Endometrial microvascular endothelial cells (primary cell): ENCODE measurements around the gene RNF220. TPM values are rescaled to one million over a fixed set of nuclear protein-coding genes. Genes with fewer than 3 reads are reported as not detected.
"Not testable (repeated sequence)": the region's sequence is repeated elsewhere in the genome, so short reads cannot be mapped to it uniquely, and the experiment has no call there.

Experiments used
- in situ Hi-C: cut with HindIII; loops from 2 replicates; pipeline ENCODE4 v1.10.0; 2017; ENCODE audit warnings: low sequenced_read_pairs, low pct_unique_long_range_greater_than_20kb; ENCODE audit errors: inconsistent ontology term
- total RNA-seq: library from RNA; depleted of rRNA; stranded (reverse); fragments of >200 nt; gene quantifications from one replicate; pipeline ENCODE4 v1.2.3, GENCODE V29; 2015; ENCODE audit errors: inconsistent ontology term

RNF220 gene
- total RNA-seq, 1 donor from 2014 or later: 112 TPM

DNA sequence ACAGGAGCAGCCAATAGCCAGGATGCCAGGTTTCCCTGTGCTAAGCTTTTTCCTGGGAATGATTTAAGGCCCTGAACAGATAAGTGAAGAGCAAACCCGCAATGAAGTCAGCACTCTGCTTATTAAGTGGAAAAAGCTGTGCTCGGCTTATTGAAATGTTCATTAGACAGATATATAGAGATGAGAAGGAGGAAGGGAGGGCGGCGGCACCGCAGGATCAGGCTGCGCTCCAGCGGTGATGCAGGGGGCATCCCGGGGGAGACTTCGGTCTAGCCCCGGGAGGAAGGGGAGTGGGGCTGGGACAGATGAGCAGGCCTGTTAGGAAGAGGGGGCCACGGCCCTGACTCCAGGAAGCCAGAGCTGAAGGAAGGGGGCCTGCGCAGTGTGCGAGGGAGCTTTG lies 154.3 kb downstream of the RNF220 start:
- in situ Hi-C loops: no loop called here

GRCh38 chr1:44559913-44560312 lies 154.9 kb downstream of the RNF220 start:
- in situ Hi-C loops: no loop called here

DNA sequence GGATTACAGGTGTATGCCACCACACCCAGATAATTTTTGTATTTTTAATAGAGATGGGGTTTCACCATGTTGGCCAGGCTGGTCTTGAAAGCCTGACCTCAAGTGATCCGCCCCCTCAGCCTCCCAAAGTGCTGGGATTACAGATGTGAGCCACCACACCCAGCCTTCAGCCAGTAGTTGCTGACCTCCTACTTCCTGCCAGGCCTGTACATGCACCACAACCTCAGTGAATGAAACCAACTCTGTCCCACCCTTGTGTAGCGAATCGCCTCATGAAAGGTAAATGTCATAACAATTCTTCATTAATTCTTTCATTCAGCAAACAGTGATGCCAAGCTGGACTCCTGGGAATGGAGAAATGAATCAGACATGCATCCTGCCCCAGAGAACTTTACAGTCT lies 155.6 kb downstream of the RNF220 start:
- in situ Hi-C loops: not testable (repeated sequence)

DNA sequence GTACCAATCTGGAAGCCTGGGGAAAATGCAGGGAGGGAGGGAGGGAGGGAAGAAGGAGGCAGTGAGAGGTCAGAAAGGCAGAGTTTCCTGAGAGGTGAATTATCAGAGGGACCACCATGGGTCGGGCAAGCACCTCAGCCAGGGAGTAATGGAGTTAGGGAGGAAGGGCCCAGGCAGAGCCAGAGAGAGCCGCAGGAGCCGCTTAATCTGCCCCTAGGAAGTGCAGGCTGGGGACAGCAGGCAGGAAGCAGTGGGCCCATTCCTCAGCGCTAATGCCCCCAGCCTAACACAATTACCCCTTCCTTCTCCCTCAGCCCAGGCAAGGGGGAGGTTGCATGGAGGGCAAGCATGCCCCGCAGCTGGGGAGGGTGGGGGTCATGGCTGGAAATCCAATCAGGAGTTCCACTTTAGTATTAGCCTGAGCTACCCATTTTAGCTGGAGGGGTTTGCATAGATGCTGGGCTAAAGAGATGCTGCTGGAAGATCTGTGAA lies 160.2 kb downstream of the RNF220 start:
- in situ Hi-C loops: no loop called here

DNA sequence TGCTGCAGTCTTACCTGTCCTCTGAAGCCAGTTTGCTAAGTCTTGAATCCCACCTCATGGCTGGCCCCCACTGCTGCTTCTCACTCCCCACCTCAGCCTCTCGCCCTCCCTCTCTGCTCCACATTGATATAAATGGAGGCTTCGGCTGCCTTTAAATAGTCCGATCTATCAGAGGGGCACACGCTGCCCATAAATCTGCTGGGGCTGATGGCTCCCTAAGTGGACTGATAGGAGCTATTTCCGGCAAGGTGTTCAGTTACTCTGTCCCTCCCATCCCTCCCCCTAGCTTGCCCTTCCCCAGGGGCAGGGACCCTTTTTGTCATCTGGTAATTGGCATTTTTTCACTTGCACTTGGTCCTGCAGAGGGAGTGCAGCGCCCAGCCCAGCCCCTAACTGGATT lies 160.8 kb downstream of the RNF220 start:
- in situ Hi-C loops: no loop called here

GRCh38 chr1:44566281-44567046 lies 161.4 kb downstream of the RNF220 start:
- in situ Hi-C loops: no loop called here

GRCh38 chr1:44568128-44568900 lies 163.3 kb downstream of the RNF220 start:
- in situ Hi-C loops: no loop called here

GRCh38 chr1:44569491-44569890 lies 164.4 kb downstream of the RNF220 start:
- in situ Hi-C loops: no loop called here

DNA sequence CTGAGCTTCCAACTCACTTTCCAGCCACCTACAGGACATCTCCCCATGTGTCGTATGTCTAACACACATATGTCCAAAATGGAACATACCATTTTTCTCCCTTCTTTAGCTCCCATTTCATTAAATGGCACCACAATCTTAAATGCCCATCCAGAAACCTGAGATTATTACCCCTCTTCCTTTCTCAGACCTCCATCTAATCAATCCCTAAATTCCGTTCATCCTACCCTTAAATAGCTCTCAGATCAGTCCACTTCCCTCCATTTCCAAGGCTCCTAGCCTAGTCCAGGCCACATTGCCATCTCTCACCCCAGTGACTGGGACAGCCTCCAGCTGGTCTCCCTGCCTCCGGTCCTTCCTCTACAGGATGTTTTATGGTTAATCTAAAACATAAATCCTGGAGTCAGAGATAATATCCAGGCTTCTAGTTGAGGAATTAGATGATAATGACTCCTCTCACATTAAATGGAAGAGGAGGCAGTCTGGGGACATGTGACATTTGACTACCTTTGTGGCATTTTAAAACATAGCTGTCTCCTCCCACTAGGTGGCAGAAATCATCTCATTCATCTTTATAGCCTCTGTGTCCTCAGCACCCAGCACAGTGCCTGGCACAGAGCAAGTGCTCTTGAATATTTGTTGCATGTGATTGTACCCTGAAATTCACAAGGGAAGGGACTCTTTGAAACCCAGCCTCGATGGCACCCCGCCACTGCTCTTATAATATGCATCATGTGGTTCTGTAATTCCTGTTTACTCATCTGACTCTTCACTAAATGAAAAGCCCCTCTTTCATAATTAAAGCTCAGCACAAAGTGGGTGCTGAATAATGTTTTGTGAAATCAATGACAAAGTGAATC lies 166.9 kb downstream of the RNF220 start:
- in situ Hi-C loops: no loop called here

DNA sequence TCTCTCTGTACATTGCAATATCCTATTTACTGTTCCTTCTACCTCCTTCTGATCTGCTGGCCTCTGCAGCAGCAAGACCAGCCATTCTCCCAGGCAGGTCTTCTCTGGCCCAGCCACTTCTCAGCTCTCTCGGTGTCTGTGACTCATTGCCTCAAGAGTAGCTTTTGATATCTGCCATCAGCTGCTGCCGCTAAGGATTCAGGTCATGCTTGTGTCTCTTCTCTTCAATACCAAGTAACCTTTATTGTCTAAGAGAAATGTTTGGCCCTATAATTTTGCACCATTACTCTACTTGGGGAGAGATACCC lies 167.5 kb downstream of the RNF220 start:
- in situ Hi-C loops: no loop called here

DNA sequence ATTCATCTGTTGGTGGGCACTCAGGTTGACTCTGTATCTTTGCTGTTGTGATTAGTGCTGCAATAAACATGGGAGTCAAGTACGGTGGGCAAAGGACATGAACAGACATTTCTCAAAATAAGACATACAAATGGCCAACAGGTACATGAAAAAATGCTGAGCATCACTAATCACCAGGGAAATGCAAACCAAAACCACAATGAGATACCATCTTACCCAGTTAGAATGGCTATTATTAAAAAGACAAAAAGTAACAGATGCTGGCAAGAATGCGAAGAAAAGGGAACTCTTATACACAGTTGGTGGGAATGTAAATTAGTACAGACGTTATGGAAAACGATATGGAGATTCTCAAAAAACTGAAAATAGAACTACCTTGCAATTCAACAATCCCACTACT lies 170.3 kb downstream of the RNF220 start:
- in situ Hi-C loops: no loop called here

GRCh38 chr1:44576456-44577150 lies 171.5 kb downstream of the RNF220 start:
- in situ Hi-C loops: no loop called here

DNA sequence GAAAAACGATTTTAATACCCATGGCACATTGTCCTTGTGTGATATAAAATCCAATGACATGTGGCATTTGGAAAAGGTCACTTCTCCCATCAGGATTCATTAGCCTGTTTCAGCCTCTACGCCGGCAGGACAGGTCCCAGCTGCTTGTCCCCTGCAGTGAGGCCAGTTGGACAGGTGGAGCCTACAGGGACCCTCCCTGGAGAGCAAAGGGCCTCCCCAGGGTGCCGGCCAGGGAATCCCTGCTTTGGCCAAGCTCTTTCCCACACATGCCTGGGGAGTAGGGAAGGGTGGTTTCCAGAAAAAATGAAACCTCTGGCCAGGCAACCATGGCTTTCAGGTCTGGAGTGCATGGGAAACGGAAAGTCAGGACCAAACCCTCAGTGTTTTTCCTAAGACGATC lies 176.2 kb downstream of the RNF220 start:
- in situ Hi-C loops: no loop called here

DNA sequence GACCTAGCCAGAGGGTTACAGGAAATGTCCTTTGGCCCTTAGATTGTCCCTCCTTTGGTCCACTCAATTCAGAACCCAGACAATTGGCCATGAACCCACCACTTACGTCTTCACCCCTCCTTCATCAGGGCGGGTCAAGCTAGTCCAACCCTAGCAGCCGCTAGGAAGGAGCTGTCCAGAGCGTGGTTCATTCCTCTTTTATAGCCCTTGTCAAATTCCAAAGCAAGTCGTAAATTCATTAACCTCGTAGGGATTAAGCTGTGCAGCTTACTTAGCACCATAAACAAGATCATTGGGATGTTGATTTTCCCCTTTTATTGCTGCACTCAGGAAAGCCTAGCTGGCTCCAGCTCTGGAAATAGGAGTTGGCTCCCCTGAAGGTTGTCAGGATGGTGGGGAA lies 179.1 kb downstream of the RNF220 start:
- in situ Hi-C loops: no loop called here

DNA sequence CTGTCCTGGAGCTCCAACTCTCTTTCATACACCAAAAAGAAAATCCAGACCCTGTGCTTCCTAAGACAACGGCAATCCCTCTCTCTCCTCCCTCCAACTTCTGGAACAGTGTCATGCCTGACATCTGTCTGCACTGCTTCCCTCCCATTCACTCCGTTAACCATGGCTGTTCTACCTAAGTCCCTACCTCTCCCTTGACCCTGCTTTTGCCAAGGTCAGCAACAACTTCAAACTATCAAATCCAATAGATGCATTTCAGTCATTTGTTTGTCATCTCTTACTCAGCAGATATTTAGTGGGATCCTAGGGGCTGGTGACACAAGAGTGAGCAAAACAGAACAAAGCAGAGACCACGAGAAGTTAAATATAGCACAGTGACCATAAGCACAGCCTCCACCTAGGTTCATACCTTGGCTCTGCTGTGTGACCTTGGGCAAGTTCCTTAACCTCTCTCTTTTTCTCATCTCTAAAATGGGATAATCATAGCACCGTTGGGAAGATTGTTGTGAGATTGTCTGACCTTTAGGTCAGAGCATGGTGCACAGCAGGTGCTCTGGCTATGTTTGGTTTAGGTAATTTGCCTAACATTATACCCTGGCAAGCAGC lies 180.4 kb downstream of the RNF220 start:
- in situ Hi-C loops: no loop called here

GRCh38 chr1:44587796-44588460 lies 182.9 kb downstream of the RNF220 start:
- in situ Hi-C loops: no loop called here

DNA sequence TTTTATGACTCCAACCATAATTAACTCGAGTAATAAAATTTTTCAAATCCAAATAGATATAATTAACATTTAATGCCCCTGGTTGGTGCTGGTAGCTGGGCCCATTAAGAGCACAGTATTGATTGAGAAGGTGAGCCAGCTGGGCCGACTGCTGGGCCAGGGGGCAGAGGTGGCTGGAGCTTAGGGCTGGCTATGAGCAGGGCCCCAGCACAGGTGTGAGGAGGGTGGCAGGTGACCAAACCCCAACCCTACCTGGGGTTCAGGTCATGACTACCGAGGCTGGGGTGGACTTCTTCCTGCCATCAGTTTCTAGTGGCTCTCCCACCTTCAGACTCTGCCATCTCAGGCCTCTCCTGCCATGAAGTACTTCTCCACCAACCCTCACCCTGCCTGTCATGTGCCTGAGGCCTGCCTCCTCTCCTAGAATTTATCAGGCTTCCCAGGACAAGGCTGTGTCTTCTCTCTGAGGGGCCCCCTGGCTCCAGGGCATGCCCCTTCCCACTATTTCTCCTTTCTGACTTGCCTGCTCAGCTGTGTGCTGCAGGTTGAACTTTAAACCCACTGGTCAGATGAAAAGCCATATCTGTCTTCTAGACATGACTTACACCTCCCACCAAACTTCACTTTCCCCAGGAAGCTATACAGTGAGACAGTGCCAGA lies 183.6 kb downstream of the RNF220 start:
- in situ Hi-C loops: no loop called here

GRCh38 chr1:44590475-44590874 lies 185.4 kb downstream of the RNF220 start:
- in situ Hi-C loops: no loop called here
